Adrenal gland (tissue), 12 donors: Measurements from ENCODE around the gene SUN1. TPM values are rescaled to one million over a fixed set of nuclear protein-coding genes. Genes with fewer than 3 reads are reported as not detected.

Experiments
- DNase-seq, 7 donors: peaks; one replicate each; pipeline ENCODE4 v3.0.0-alpha.2; 2019 to 2020
- H3K27ac ChIP-seq, 5 donors: fragments of 200-600 bp; sonication (generic) in 4 of 5; 1 replicate in 3 of 5; 2 replicates in 2 of 5; pipeline versions ENCODE4 v1.5.1 to v1.8.0; 2016 to 2020; ENCODE audit warnings: mild to moderate bottlenecking in 1 of 5
- H3K27me3 ChIP-seq: fragments of 200-600 bp; 2 replicates; pipeline ENCODE4 v1.8.0; 2021
- H3K36me3 ChIP-seq, 2 donors: fragments of 200-600 bp; replicated peaks in 1 of 2; 1 replicate in 1 of 2; 2 replicates in 1 of 2; pipeline versions ENCODE4 v1.5.1 to v1.8.0; 2018 to 2022
- H3K4me1 ChIP-seq, 2 donors: fragments of 200-600 bp; replicated peaks in 1 of 2; 1 replicate in 1 of 2; 2 replicates in 1 of 2; pipeline versions ENCODE4 v1.5.1 to v1.8.0; 2018 to 2021
- H3K4me3 ChIP-seq, 4 donors: fragments of 200-600 bp; sonication (generic) in 3 of 4; one replicate each; pipeline ENCODE4 v1.5.1; 2016 to 2018
- H3K9me3 ChIP-seq, 3 donors: fragments of 200-600 bp; sonication (generic) in 1 of 3; replicated peaks in 1 of 3; 1 replicate in 2 of 3; 2 replicates in 1 of 3; pipeline versions ENCODE4 v1.5.1 to v1.8.0; 2016 to 2021
- POLR2A ChIP-seq, 2 donors: fragments of 450-650 bp; IDR thresholded peaks; one replicate each; pipeline ENCODE4 v1.6.1; 2017; ENCODE audit warnings: antibody characterized with exemption in 2 of 2, mild to moderate bottlenecking in 2 of 2, moderate library complexity in 1 of 2
- WGBS, 4 donors: extraction: QIAGEN DNeasy Blood & Tissue Kit in 2 of 4; methylation state at CpG; one replicate each; pipeline versions ENCODE4 v1.1.5 to v1.1.7; 2013 to 2017; 5-methylcytosine and 5-hydroxymethylcytosine counted together
- intact Hi-C, 2 donors: fragments of 100-400 bp; cut with DNase I; formaldehyde crosslinking; loops; one replicate each; pipeline versions ENCODE4 v1.14.1 to v1.15.0; 2022 to 2023
- polyA plus RNA-seq, 3 donors: library from polyadenylated mRNA; stranded (reverse); fragments of 200-250 nt in 2 of 3; fragments of 350-450 nt in 1 of 3; fragmentation: Illumina TruSeq in 1 of 3; extraction: RNeasy Lipid Tissue Mini Kit (QIAGEN cat#74804) in 1 of 3; gene quantifications; one replicate each; pipeline ENCODE4 v1.2.3, GENCODE V29; 2013 to 2014
- total RNA-seq, 9 donors: library from RNA; depleted of rRNA in 4 of 9; stranded (reverse); fragments of >200 nt in 4 of 9; fragments of 120-200 nt in 1 of 9; fragmentation: NEBNext Ultra II Directional in 1 of 9; extraction: Animal tissue kit (Norgen Biotek cat#: 25700) in 1 of 9; gene quantifications; one replicate each; pipeline versions ENCODE4 v1.1.0 to v1.2.4, GENCODE V29; 2013 to 2023
- TF ChIP-seq, protein P1 (sequence below), 6 experiments: fragments of 450-650 bp in 4 of 6; fragments of 200-600 bp in 2 of 6; sonication (generic) in 1 of 6; IDR thresholded peaks; 1 replicate in 5 of 6; 2 replicates in 1 of 6; pipeline versions ENCODE4 v1.5.1 to v1.8.0; 2016 to 2021; ENCODE audit warnings: antibody characterized with exemption in 6 of 6, mild to moderate bottlenecking in 2 of 6, moderate library complexity in 1 of 6
- donor health status: healthy with polysubstance abuse.
- donor health status: Bipolar disorder and iron deficiency.
- donor health status: DM: yes; HTN: yes; CAD: no.
- donor health status: DM: no; HTN: no; CAD: no.
- donor health status: DM: no; HTN: no; CAD: no.
- donor health status: DM: yes; HTN: yes; CAD: no.

The SUN1 gene
- total and polyA plus RNA-seq, 12 donors = 28.7 to 122 (median 99.9) TPM

DNA sequence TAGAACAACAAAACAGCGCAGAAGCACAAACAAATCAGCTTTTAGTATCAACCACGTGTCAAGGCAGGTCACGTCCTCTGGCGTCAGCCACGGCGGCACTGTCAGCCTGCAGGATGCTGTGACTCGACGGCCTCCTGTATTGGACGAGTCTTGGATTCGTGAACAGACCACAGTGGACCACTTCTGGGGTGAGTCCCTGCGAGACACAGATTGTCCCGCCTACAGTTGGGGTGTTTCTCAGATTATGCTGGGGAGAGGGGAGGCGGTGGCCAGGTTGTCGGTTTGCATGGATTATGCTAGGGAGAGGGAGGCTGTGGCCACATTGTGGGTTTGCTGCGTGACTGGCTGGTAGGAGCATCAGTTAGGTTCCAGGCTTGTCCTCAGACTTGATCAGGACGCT is 9.7 kb downstream of the SUN1 start:
- intact Hi-C loops = no loop called here
- no peaks in the 10 kb centered on the region for H3K4me1 ChIP-seq
- TF ChIP-seq, protein P1, sequence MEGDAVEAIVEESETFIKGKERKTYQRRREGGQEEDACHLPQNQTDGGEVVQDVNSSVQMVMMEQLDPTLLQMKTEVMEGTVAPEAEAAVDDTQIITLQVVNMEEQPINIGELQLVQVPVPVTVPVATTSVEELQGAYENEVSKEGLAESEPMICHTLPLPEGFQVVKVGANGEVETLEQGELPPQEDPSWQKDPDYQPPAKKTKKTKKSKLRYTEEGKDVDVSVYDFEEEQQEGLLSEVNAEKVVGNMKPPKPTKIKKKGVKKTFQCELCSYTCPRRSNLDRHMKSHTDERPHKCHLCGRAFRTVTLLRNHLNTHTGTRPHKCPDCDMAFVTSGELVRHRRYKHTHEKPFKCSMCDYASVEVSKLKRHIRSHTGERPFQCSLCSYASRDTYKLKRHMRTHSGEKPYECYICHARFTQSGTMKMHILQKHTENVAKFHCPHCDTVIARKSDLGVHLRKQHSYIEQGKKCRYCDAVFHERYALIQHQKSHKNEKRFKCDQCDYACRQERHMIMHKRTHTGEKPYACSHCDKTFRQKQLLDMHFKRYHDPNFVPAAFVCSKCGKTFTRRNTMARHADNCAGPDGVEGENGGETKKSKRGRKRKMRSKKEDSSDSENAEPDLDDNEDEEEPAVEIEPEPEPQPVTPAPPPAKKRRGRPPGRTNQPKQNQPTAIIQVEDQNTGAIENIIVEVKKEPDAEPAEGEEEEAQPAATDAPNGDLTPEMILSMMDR (IDR thresholded peaks at IDR 0.05) = no peak
- TF ChIP-seq POLR2A (IDR thresholded peaks at IDR 0.05) = no peak
- no peaks in the 10 kb centered on the region for H3K9me3 ChIP-seq
- H3K27ac ChIP-seq = peak overlapping the region in 1 of 5 donors; percentile 15
- no peak for DNase-seq
- WGBS, 4 donors = 80 to 91% (median 86%) methylated on average over 15 to 16 of the region's 16 CpGs
- H3K27me3 ChIP-seq = no peaks in the 10 kb centered on the region
- H3K36me3 ChIP-seq = peaks cover 0 to 59% of the 10 kb centered on the region in 2 donors
- H3K4me3 ChIP-seq = no peak overlapping the region

DNA sequence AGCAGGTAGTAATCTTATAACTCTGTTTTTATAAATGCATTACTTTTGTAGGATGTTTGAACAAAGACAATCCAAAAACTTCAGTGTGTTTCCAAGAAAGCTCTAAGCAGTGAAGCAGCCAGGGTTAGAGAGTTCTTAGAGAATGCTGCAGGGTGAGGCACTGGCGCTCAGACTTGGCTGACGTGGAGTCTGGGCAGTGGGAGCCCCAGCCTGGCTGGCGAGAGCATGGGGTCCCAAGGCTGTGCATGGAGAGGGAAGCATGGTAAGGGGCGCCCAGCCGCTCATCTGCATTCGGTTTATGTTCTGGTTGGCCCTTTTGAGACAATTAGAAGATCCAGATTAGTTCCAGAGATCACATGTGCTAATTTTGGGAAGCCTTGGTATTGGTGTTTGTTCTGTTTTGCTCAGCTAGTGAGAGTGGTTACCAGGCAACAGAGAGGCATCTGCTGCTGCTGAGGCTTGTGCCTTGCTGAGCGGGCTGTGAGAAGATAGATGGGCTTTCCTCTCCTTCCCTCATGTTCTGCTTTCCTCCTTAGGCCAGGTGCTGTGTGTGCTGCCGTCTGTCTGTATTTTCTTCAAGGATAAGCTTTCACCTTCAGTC is 10.3 kb downstream of the SUN1 start:
- Histone ChIP-seq H3K27ac (peak overlapping the region in 1 of 5 donors; percentile 15), H3K27me3 (no peaks in the 10 kb centered on the region), H3K9me3 (no peaks in the 10 kb centered on the region), H3K4me1 (no peaks in the 10 kb centered on the region), H3K36me3 (peaks cover 0 to 56% of the 10 kb centered on the region in 2 donors), H3K4me3 (no peak overlapping the region)
- intact Hi-C loops = no loop called here
- TF ChIP-seq POLR2A (IDR thresholded peaks at IDR 0.05) = no peak
- TF ChIP-seq, protein P1 (IDR thresholded peaks at IDR 0.05) = no peak
- 77 to 89% (median 85%) methylated on average over 8 of the region's 8 CpGs for WGBS, 4 donors
- peak in 1 of 7 donors; percentile 78 for DNase-seq

DNA sequence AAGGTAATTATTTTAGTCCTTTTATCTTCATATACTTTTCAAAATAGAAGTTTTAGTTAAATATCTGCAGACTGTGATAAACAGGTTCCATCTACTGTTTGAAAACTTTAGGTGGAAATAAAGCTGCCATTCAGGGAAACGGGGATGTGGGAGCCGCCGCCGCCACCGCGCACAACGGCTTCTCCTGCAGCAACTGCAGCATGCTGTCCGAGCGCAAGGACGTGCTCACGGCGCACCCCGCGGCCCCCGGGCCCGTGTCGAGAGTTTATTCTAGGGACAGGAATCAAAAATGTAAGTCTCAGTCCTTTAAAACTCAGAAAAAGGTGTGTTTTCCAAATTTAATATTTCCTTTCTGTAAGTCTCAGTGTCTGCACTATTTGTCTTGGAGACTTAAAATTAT is 11.0 kb downstream of the SUN1 start:
- Histone ChIP-seq H3K27me3 (no peaks in the 10 kb centered on the region), H3K4me3 (no peak overlapping the region), H3K9me3 (no peaks in the 10 kb centered on the region), H3K36me3 (peaks cover 0 to 53% of the 10 kb centered on the region in 2 donors), H3K4me1 (no peaks in the 10 kb centered on the region), H3K27ac (no peak overlapping the region)
- TF ChIP-seq POLR2A (IDR thresholded peaks at IDR 0.05) = no peak
- TF ChIP-seq, protein P1 (IDR thresholded peaks at IDR 0.05) = no peak
- DNase-seq = no peak
- 91 to 95% (median 94%) methylated on average over 17 of the region's 17 CpGs for WGBS, 4 donors
- intact Hi-C loops = no loop called here

DNA sequence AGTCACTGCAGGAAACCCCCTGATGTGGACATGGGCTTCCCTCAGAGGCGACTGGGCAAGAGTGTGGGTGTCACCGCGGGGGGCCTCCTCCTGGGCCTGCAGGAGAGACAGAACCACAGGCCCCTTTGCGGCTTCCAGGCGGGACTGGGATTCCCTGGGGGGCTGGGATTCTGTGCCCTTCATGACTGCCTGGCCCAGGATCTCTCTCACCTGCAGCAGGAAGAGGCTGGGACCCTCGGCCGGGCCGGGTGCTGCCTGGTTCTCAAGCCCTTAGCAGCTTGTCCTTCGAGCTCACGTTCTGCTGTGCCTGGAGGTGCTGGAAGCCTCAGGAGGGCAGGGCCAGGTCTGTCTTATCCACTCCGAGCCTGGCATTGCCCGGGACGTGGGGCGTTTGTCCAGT is 11.8 kb downstream of the SUN1 start:
- no peak for DNase-seq
- Histone ChIP-seq H3K36me3 (peaks cover 0 to 53% of the 10 kb centered on the region in 2 donors), H3K4me1 (no peaks in the 10 kb centered on the region), H3K4me3 (no peak overlapping the region), H3K9me3 (no peaks in the 10 kb centered on the region), H3K27me3 (no peaks in the 10 kb centered on the region), H3K27ac (no peak overlapping the region)
- intact Hi-C loops = no loop called here
- 81 to 94% (median 85%) methylated on average over 5 to 14 of the region's 14 CpGs for WGBS, 4 donors
- TF ChIP-seq, protein P1 (IDR thresholded peaks at IDR 0.05) = no peak
- TF ChIP-seq POLR2A (IDR thresholded peaks at IDR 0.05) = no peak
